GM18520 (cell line): ENCODE results near the gene GRB2.
"Not testable (repeated sequence)": the region's sequence is repeated elsewhere in the genome, so short reads cannot be mapped to it uniquely, and the experiment has no call there.

Experiments used
- ATAC-seq: cut with Tn5 transposase; IDR thresholded peaks from one replicate; pipeline ENCODE4 v1.9.1; 2021; ENCODE audit not compliant: unreplicated experiment

GRB2 gene

GRCh38 chr17:75321506-75321905 lies 84.0 kb downstream of the GRB2 start:
- no peak for ATAC-seq

- peak; percentile 31 for ATAC-seq
Observed at GRCh38 chr17:75319904-75320691, 85.4 kb downstream of the GRB2 start.

GRCh38 chr17:75318615-75319222 lies 86.8 kb downstream of the GRB2 start:
- no peak for ATAC-seq

- no peak for ATAC-seq
Observed at GRCh38 chr17:75318211-75318610, 87.3 kb downstream of the GRB2 start.

- ATAC-seq: no peak
Observed at GRCh38 chr17:75317671-75318070, 87.8 kb downstream of the GRB2 start.

GRCh38 chr17:75316253-75316652 lies 89.2 kb downstream of the GRB2 start:
- ATAC-seq: no peak

GRCh38 chr17:75315541-75316243 lies 89.8 kb downstream of the GRB2 start:
- no peak for ATAC-seq

- peak; percentile 73 for ATAC-seq
Observed at GRCh38 chr17:75313941-75314551, 91.4 kb downstream of the GRB2 start.

GRCh38 chr17:75308732-75309629 lies 96.5 kb downstream of the GRB2 start:
- ATAC-seq: no peak

- ATAC-seq: no peak
Observed at GRCh38 chr17:75307957-75308731, 97.3 kb downstream of the GRB2 start.

- ATAC-seq: no peak
Observed at GRCh38 chr17:75301502-75302206, 103.8 kb downstream of the GRB2 start.

GRCh38 chr17:75301049-75301448 lies 104.4 kb downstream of the GRB2 start:
- ATAC-seq: no peak

GRCh38 chr17:75300280-75300679 lies 105.2 kb downstream of the GRB2 start:
- ATAC-seq: no peak

- peak; percentile 63 for ATAC-seq
Observed at GRCh38 chr17:75295201-75296158, 110.0 kb downstream of the GRB2 start.

GRCh38 chr17:75292810-75293448 lies 112.5 kb downstream of the GRB2 start:
- not testable (repeated sequence) for ATAC-seq

GRCh38 chr17:75289832-75290337 lies 115.6 kb downstream of the GRB2 start:
- ATAC-seq: no peak

GRCh38 chr17:75289115-75289831 lies 116.2 kb downstream of the GRB2 start, which contains the start of gene SLC25A19:
Gene SLC25A19 (minus strand): TSS chr17:75289433. CDS start chr17:75286764, 2,669 bp downstream.
- ATAC-seq: peak; percentile 88
